Loucy (cell line): Measurements from ENCODE around the gene FCGBP.

Experiments
- CTCF ChIP-seq: fragments of 200-600 bp; sonication (generic); conservative IDR thresholded peaks from 2 replicates; pipeline ENCODE4 v1.5.1; 2014; ENCODE audit warnings: mild to moderate bottlenecking, antibody characterized with exemption, low read length
- EZH2phosphoT487 ChIP-seq: fragments of 200-600 bp; IDR thresholded peaks from 2 replicates; pipeline ENCODE4 v1.6.1; 2018; ENCODE audit warnings: antibody characterized with exemption, mild to moderate bottlenecking, moderate library complexity, borderline replicate concordance

GRCh38 chr19:39951686-39952085, 17.3 kb upstream of the FCGBP start:
- TF ChIP-seq CTCF (no peak), EZH2phosphoT487 (no peak)
